HG02623 (cell line): ENCODE results near the gene KDM6B.

Experiments used
- ATAC-seq: cut with Tn5 transposase; IDR thresholded peaks from one replicate; pipeline ENCODE4 v1.9.1; 2021; ENCODE audit warnings: moderate library complexity; ENCODE audit not compliant: unreplicated experiment

The KDM6B gene

GRCh38 chr17:7867881-7868329 is 33.9 kb downstream of the KDM6B start:
- ATAC-seq = no peak

- no peak for ATAC-seq
Observed at GRCh38 chr17:7873051-7873450, 39.0 kb downstream of the KDM6B start.

- no peak for ATAC-seq
Observed at GRCh38 chr17:7875804-7876370, 41.9 kb downstream of the KDM6B start.

GRCh38 chr17:7878234-7878633 is 44.2 kb downstream of the KDM6B start:
- ATAC-seq = no peak

GRCh38 chr17:7880076-7880868 is 46.3 kb downstream of the KDM6B start:
- ATAC-seq = no peak

GRCh38 chr17:7881276-7882054 is 47.4 kb downstream of the KDM6B start:
- no peak for ATAC-seq

GRCh38 chr17:7882068-7882467 is 48.1 kb downstream of the KDM6B start:
- no peak for ATAC-seq

GRCh38 chr17:7882629-7883028 is 48.6 kb downstream of the KDM6B start:
- ATAC-seq = no peak
